Glomerular endothelial cell (primary cell): ENCODE data around the gene ATP1A2. TPM values are rescaled to one million over a fixed set of nuclear protein-coding genes. Genes with fewer than 3 reads are reported as not detected.
"Not testable (repeated sequence)": the region's sequence is repeated elsewhere in the genome, so short reads cannot be mapped to it uniquely, and the experiment has no call there.

Experiments
- DNase-seq: peaks from one replicate; pipeline ENCODE4 v3.0.0-alpha.2; 2011; ENCODE audit warnings: low read depth, low spot score; ENCODE audit errors: extremely low read depth
- total RNA-seq: library from RNA; depleted of rRNA; stranded (reverse); fragments of >200 nt; gene quantifications from 2 replicates; pipeline ENCODE4 v1.2.3, GENCODE V29; 2015

ATP1A2 gene
- total RNA-seq, 1 donor from 2014 or later = not detected

DNA sequence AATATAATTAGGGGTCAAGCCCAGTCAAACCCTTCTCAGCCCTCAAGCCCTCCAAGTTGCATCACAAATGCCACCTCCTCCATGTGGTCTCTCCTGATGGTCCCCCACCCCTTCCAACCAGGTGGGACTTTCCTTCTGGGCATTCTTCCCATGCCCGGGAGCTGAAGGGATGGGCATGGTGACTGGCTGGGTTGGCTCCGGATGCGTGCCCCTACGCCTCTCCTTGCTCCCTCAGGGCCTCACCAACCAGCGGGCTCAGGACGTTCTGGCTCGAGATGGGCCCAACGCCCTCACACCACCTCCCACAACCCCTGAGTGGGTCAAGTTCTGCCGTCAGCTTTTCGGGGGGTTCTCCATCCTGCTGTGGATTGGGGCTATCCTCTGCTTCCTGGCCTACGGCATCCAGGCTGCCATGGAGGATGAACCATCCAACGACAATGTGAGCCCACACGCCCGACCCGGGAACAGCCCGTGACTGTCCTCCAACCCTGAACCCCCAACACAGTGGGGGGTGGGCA lies 7.5 kb downstream of the ATP1A2 start:
- DNase-seq = no peak

DNA sequence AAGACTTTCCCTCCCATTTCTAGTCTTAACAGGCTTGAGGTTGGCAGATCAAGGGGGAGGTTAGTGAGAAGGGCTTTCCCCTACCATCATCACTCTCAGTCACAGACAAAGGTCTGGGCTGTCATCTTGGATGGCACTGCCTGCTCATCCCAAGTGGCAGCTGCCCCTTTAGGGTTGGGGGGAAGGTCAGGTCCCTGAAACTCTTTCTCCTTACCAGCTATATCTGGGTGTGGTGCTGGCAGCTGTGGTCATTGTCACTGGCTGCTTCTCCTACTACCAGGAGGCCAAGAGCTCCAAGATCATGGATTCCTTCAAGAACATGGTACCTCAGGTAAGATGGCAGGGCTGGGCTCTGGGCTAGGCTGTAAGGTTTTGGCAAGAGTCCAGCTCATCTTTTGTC lies 8.2 kb downstream of the ATP1A2 start:
- DNase-seq = no peak

DNA sequence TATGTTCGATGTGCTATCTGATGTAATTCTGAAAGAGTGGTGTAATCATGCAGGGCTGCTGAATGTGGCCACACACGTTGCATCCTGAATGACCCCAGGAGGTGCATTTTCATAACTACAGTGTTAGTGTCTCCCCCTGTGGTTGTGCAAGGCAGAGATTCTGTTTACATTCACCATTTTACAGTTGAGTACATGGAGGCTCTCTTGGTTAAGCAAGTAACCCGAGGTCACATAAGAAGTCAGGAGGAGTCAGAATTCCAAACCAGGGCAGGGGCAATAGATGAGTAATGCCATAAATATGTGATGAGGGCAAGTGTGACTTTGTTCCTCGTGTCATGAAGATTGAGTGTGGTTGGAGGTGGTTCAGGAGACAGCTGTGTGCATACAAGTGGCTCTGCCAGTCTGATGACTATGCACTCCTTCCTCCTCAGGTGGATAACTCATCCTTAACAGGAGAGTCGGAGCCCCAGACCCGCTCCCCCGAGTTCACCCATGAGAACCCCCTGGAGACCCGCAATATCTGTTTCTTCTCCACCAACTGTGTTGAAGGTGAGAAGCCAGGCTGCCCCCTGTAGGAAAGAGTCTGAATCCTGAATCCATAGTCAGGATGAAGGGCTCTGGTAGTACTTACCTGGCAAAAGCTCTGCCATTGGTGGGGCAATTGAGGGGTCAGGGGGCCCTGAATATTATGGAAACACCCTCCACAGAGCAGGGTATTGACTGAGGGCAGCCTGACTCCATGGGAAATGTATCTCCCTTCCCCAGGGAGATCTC lies 9.3 kb downstream of the ATP1A2 start:
- DNase-seq = no peak

DNA sequence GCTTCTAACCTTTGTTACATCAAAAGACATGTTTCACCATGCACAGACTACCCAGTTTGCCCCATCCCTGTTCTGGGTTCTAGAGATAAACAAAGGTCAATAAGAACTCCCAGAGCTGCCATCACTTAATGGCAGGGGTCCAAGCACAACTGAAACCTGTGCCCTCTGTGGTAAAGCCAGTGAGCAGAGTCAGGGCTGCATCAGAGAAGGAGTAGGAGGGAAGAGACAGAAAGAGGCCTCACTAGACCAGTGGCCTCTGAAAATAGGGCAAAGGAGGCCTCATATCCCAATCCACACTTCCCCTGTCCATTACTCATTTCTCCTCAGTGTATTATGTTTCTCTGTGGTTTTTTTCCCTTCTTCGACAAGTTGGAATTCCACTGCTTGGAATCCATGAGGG lies 10.2 kb downstream of the ATP1A2 start:
- no peak for DNase-seq

DNA sequence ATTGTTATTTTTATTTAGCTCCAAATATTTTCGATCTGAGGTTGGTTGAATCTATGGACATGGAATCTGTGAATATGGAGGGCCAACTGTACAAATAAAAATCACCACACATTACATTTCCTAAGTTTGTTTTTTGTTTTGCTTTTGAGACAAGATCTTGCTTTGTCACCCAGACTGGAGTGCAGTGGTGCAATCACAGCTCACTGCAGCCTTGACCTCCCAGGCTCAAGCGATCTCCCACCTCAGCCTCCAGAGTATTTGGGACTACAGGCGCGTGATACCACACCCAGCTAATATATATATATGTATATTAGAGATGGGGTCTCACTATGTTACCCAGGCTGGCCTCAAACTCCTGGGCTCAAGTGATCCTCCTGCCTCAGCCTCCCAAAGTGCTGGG lies 10.8 kb downstream of the ATP1A2 start:
- not testable (repeated sequence) for DNase-seq

DNA sequence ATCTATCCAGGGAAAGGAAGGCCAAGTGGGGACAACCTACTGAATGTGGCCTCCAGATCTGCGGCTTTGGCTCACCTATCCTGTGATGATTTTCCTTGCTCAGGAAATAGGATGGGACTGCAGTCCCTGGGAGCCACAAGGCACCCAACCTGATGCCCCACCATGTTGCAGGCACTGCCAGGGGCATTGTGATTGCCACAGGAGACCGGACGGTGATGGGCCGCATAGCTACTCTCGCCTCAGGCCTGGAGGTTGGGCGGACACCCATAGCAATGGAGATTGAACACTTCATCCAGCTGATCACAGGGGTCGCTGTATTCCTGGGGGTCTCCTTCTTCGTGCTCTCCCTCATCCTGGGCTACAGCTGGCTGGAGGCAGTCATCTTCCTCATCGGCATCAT lies 11.8 kb downstream of the ATP1A2 start:
- no peak for DNase-seq

DNA sequence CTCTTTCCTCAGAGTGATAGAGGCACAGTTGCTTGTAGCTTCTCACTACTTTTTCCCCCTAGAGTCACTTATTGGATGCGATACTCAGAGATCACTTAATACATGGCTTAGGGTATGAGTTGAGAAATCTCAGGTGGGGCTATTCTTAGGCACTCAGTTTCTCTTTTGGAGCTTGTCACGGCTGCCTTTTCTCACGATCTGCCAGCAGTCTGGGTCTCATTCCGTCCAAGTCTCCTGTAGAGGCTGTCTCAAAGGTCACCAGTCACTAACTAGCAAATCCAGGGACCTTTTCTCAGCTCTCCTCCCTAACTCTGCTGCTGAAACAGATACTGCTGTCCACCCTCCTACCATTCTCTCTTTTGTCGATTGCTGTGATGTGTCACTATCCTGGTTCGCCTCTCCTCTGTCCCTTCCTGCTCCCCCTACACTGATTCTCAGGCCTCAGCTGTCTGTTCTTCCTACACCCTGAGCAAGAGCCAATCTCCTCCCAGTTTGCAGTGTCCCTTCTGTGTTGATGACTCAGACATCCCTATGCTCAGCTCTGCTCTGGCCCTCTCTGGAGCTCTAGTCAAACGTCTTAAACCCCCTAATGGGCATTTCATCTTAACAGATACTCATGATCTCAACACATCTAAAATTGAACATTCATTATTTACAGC lies 12.4 kb downstream of the ATP1A2 start:
- no peak for DNase-seq

DNA sequence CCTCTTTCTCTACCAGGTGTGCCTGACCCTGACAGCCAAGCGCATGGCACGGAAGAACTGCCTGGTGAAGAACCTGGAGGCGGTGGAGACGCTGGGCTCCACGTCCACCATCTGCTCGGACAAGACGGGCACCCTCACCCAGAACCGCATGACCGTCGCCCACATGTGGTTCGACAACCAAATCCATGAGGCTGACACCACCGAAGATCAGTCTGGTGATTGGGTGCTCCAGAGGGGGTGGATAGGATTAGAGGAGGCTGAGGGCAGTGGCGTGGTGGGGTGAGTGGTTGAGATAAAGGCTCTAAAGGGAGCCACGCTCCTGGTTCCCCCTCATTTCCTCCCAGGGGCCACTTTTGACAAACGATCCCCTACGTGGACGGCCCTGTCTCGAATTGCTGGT lies 13.1 kb downstream of the ATP1A2 start:
- DNase-seq = no peak

DNA sequence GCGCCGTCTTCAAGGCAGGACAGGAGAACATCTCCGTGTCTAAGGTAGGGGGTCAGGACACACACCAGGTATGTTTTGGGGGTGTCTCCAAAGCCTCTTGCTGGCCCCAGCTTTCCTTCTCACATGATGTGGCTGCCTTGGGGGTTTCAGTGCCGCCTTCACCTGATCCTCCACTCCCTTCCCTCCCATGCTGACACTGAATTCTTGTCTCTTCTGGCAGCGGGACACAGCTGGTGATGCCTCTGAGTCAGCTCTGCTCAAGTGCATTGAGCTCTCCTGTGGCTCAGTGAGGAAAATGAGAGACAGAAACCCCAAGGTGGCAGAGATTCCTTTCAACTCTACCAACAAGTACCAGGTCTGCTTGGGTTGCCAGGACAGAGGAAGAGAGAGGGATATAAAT lies 13.5 kb downstream of the ATP1A2 start:
- DNase-seq = no peak

DNA sequence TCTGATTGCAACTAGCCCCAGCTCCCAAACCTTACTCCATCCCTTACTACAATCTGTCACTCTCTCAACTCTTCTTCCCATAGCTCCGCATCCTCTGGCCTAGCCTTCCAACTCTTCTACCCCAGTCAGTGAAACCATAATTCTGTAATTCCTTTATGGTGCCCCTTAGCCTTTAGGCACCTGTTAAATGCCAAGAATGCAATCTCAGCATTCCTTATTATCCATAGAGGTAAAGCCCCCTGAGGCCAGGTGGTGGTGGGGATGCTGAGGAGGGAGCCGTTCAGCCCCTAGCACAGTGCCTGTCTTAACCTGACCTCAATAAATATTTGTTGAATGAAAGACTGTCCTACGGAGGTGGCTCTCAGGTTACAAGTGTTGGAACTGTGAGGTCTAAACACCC lies 14.0 kb downstream of the ATP1A2 start:
- no peak for DNase-seq

DNA sequence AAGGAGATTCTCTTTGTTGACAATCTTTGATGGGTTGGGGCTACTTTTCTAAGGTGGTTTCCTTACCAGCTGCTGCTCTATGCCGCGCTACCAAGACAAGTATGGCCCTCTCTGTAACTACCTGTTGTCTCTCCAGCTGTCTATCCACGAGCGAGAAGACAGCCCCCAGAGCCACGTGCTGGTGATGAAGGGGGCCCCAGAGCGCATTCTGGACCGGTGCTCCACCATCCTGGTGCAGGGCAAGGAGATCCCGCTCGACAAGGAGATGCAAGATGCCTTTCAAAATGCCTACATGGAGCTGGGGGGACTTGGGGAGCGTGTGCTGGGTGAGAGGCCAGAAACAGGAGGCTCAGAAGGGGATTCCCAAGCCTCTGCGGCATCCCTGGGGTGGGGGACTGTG lies 14.4 kb downstream of the ATP1A2 start:
- no peak for DNase-seq

DNA sequence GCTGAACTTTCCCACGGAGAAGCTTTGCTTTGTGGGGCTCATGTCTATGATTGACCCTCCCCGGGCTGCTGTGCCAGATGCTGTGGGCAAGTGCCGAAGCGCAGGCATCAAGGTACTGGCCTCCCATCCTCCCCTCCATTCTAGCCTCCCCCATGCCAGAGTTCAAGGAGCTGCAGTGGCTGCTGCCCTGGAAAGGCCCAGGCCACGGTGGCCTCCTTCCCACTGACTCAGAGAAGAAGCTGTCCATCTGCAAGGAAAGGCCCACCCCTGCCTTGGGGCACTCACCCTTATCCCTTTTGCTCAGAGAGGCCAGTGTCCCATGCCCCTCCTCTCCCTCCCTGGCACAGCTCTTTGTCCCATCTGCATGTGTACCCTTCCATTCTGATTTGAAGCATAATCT lies 14.9 kb downstream of the ATP1A2 start:
- no peak for DNase-seq

DNA sequence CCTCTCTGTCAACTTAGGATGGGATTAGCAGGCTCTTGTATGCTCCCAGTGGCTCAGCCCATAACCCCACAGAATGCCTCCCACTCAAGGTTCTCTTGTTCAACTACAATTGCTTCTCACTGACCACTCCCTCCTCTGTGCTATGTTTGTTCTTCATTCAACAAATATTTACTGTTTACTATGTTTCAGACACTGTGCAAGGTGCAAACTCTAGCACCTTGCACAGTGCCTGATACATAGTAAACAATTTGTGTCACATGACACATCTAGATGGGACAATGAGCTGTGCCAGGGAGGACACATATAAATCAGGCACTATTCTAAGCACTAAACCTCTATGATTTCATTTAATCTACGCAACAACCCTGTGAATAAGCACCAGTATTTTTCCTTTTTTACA lies 15.4 kb downstream of the ATP1A2 start:
- DNase-seq = no peak

DNA sequence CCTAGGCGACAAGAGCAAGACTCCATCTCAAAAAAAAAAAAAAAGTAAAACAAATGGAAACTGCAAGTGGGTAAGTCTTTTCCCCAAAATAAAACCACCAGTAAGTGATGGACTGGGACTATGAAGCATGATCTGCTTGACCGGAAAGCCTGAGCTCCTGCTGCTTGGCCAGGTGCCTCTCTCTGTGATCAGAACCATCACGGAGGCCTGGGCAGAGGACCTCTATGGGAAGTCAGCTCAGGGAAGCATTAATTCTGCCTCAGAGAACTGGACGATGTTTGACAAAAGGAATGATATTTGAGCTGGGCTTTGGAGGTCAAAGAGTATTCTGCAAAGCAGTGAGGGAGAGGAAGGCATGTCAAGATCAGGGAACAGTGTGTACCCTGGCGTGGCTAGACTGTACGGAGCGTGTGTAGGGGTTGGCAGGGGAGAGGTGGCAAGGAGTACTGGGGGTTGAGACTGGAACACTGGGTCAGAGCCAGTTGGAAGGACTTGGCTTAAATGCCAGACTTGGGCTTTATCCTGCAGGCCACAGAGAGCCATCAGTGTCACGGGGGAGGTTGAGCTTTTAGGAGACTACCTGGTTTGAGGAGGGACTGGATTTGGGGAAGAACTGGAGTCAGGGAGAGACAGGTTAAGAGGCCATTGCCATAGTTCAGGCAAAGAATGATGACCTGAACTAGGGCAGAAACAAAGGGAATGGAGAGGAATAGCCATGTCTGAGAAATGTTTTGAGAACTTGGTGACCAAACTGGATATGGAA lies 16.4 kb downstream of the ATP1A2 start:
- DNase-seq = no peak

DNA sequence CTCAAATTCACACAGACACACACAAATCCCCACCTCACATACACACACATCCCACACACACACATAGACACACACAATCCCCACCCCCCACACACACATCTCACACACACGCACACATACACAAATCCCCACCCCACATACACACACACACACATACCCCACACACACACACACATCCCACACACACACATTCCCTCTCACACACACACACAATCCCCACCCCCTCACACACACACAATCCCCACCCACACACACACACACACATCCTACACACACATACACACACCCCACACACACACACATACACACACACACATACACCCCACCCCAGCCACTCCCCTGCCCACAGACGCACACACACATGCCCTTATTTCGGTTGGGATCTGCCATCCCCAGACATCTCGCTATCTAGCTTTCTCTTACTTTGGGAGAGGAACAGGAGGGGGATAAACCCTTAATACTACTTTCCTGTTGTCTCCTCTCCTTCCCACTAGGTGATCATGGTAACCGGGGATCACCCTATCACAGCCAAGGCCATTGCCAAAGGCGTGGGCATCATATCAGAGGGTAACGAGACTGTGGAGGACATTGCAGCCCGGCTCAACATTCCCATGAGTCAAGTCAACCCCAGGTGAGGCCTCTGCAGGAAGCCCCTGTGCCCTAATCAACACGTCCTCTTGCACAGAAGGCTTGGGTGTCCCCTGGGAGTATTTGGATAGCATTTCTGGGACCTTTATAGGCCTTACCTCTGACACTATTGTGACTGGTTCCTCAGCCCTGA lies 18.6 kb downstream of the ATP1A2 start:
- no peak for DNase-seq

DNA sequence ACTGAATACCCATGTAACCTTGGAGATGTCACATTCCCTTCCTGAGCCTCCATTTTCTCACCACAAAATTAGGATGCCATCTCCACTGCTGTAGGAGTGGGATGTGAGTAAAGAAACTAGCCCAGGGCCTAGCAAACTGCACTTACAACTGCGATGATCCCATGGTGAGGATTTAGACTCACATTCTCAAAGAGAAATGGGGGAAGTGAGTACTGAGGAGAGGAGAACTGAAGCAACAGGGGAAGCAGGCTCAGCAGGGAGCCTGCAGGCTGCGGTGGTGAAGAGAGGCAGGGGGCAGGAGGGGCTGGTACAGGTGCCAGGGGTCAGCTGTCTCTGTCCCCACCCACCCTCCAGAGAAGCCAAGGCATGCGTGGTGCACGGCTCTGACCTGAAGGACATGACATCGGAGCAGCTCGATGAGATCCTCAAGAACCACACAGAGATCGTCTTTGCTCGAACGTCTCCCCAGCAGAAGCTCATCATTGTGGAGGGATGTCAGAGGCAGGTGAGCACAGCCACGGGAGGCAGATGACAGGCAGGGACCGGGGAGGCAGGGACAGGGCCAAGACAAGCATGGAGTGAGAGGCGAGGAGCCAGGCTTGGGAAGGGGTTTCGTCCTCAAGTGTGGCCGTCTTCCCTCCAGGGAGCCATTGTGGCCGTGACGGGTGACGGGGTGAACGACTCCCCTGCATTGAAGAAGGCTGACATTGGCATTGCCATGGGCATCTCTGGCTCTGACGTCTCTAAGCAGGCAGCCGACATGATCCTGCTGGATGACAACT lies 19.4 kb downstream of the ATP1A2 start:
- no peak for DNase-seq

DNA sequence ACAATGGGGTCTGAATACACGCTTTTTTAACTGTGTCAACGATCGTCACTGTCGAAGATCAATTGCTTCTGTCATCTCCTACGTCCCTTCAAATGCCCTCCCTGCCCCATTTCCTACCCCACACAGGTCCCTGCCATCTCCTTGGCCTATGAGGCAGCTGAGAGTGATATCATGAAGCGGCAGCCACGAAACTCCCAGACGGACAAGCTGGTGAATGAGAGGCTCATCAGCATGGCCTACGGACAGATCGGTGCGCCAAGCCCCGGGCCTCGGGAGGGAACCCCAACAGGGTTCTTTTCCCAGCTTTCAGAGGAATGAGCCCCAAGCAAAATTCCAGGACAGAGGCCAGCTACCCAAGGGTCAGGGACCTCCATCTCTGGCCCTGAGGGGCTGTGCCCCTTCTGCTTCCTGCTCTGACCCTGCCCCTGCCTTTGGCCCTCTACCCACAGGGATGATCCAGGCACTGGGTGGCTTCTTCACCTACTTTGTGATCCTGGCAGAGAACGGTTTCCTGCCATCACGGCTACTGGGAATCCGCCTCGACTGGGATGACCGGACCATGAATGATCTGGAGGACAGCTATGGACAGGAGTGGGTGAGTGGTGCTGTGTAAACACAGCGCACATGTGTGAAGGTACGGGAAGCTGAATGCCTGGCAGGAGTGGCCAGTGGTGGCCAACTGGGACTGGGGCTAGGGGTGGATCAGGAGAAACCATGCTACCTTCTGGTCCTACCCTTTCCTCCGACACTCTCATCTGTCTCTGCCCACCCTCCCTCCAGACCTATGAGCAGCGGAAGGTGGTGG lies 20.8 kb downstream of the ATP1A2 start:
- no peak for DNase-seq

DNA sequence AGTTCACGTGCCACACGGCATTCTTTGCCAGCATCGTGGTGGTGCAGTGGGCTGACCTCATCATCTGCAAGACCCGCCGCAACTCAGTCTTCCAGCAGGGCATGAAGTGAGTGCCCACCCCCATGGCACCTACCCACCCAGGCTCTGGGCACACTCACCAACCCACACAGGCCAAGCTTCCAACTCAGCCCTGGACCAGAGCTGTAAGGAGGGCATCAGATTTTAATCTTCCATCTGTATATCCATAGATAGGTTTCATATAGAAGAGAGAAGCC lies 21.3 kb downstream of the ATP1A2 start:
- DNase-seq = no peak

DNA sequence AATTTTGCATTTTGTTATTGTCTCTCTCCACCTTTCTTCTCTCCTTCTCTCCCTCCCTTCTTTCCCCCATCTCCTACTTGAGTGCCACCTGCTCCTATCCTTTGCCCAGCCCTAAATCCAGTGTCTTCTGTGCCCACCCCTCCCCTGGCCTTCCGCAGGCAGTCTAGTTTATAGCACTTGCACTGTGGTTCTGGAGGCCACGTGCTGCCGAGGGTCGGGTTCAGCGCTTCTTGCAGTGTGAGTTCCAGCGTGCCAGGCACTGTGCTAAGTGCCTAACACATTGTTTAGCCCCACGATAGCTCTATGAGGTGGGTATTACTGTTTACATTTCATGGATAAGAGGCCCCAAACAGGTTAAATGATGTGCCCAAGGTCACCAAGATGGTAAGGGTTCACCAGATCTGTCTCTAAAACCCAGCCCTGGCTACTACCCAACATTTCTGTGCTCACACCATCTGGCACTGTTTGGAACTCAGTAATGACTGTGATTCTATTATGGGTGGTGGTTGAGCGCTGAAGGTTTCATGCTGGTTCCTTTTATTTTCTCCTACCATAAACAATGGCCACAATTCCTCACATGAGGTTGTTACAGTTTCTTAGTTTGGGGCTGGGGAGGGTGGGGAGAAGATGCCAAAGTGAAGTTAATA lies 21.8 kb downstream of the ATP1A2 start:
- DNase-seq = no peak
